HEK293 (cell line): ENCODE data around the gene FAM184A.

Experiments used
- MYNN ChIP-seq: fragments of 450-650 bp; formaldehyde crosslinking; IDR thresholded peaks from 2 replicates; pipeline ENCODE4 v1.5.1; 2016; ENCODE audit warnings: missing biosample characterization, missing genetic modification characterization, borderline replicate concordance
- ZBTB7A ChIP-seq: fragments of 450-650 bp; formaldehyde crosslinking; IDR thresholded peaks from 2 replicates; pipeline ENCODE4 v1.5.1; 2016; ENCODE audit warnings: low read depth, missing biosample characterization, missing genetic modification characterization
- ZFHX2 ChIP-seq: fragments of 450-650 bp; formaldehyde crosslinking; conservative IDR thresholded peaks from 2 replicates; pipeline ENCODE4 v1.5.1; 2016; ENCODE audit warnings: missing biosample characterization, missing genetic modification characterization
- TF ChIP-seq, protein P1 (sequence below): fragments of 450-650 bp; formaldehyde crosslinking; IDR thresholded peaks from 2 replicates; pipeline ENCODE4 v1.5.1; 2016; ENCODE audit warnings: missing biosample characterization, missing genetic modification characterization
- TF ChIP-seq, protein P2 (sequence below): fragments of 450-650 bp; formaldehyde crosslinking; IDR thresholded peaks from 2 replicates; pipeline ENCODE4 v1.5.1; 2016; ENCODE audit warnings: missing biosample characterization, missing genetic modification characterization

DNA sequence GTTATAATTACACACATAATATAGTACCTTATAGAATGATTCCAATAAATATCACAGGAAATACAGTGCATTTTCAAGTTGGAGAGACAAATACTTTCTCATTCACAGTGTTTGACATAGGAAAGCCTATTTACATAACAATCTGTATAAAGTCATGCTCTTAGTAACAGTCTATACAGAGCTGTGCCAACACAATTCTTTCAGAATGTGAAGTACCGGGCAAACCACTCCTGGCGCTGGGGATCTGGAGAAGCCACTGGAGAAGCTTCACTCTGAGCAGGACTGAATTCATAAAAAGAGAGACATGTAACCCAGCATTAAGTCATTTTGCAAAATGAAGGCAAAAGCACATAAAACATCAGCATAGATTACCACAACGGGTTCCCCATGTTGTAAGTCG, 118.6 kb downstream of the FAM184A start:
- TF ChIP-seq, protein P1, sequence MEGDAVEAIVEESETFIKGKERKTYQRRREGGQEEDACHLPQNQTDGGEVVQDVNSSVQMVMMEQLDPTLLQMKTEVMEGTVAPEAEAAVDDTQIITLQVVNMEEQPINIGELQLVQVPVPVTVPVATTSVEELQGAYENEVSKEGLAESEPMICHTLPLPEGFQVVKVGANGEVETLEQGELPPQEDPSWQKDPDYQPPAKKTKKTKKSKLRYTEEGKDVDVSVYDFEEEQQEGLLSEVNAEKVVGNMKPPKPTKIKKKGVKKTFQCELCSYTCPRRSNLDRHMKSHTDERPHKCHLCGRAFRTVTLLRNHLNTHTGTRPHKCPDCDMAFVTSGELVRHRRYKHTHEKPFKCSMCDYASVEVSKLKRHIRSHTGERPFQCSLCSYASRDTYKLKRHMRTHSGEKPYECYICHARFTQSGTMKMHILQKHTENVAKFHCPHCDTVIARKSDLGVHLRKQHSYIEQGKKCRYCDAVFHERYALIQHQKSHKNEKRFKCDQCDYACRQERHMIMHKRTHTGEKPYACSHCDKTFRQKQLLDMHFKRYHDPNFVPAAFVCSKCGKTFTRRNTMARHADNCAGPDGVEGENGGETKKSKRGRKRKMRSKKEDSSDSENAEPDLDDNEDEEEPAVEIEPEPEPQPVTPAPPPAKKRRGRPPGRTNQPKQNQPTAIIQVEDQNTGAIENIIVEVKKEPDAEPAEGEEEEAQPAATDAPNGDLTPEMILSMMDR (tag by site-specific recombination) = no peak
- TF ChIP-seq ZBTB7A (tag by site-specific recombination) (no peak), ZFHX2 (no peak), MYNN (no peak)
- TF ChIP-seq, protein P2, sequence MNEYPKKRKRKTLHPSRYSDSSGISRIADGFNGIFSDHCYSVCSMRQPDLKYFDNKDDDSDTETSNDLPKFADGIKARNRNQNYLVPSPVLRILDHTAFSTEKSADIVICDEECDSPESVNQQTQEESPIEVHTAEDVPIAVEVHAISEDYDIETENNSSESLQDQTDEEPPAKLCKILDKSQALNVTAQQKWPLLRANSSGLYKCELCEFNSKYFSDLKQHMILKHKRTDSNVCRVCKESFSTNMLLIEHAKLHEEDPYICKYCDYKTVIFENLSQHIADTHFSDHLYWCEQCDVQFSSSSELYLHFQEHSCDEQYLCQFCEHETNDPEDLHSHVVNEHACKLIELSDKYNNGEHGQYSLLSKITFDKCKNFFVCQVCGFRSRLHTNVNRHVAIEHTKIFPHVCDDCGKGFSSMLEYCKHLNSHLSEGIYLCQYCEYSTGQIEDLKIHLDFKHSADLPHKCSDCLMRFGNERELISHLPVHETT (tag by site-specific recombination) = no peak
